ENCODE data around the gene LGALS9B.
"Not testable (repeated sequence)": the region's sequence is repeated elsewhere in the genome, so short reads cannot be mapped to it uniquely, and the experiment has no call there.

The LGALS9B gene

DNA sequence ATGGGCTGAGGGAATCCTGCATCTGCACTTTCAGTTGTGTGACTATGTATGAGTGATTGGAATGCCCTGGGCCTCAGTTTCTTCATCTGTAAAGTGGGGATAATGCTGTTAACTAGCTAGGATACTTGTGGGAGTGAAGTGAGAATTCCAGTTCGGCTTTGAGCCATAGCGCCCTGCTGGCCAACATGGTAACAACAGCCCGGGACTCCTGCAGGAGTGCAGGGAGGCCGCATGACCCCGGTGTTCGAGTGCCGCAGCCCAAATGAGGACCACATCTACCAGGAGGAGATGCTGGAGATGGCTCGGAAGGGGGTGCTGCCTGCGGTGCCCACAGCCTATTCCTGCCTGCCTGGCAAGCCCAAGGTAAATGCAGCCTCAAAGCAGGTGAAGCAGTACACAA is 23.7 kb downstream of the LGALS9B start:
- H3K27ac ChIP-seq; DNase-seq (ENCODE audit: low spot score); POLR2A ChIA-PET (ENCODE audit: low non-redundant PET); CTCF ChIA-PET: not testable (repeated sequence)

DNA sequence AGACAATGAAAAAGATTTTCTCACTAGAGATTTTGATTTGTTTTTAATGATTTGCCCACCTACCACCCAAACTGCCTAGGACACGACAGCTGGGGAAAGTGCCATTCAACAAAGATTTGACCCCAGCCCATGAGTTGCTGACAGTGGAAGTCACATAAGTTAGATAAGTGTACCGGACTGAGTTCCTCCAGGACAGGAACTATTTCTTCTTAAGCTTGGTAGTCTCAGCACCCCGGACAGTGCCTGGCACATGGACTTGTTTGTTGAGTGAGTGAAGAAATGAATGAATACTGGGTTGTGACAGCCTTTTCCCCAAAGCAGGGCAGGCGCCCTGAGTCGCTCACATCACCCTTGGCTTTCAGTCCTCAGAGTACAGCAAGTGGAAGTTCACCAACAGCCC is 26.7 kb downstream of the LGALS9B start:
- H3K27ac ChIP-seq; POLR2A ChIA-PET (ENCODE audit: low non-redundant PET); DNase-seq (ENCODE audit: low spot score); CTCF ChIA-PET: not testable (repeated sequence)

DNA sequence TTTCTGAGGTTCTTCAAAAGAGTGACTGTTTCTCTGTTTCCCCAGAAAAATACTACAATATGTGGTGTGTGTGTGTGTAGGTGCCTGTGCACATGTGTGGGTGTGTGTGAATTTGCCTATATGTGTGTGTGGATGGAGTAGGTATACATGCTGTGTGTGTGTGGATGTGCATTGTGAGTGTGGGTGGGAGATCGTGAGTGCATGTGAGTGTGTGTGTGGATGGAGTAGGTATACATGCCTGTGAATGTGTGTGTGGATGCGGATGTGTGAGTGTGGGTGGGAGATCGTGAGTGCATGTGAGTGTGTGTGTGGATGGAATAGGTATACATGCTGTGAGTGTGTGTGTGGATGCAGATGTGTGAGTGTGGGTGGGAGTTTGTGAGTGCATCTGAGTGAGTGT is 32.2 kb downstream of the LGALS9B start:
- H3K27ac ChIP-seq; POLR2A ChIA-PET (ENCODE audit: low non-redundant PET); CTCF ChIA-PET; DNase-seq (ENCODE audit: low spot score): not testable (repeated sequence)

DNA sequence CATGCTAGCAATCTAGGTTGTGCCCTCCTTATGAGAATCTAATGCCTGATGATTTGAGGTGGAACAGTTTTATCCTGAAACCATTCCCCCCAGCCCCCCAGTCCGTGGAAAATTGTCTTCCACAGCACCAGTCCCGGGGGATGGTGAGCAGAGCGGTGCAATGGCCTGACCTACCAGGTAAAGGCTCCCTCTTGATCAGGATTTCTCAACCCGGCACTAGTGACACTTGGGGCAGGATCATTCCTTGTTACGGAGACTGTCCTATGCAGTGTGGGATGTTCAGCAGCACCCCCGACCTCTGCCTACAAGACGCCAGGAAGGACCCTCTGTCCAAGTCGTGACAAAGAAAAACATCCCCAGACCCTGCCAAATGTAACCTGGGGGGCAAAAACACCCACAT is 34.0 kb downstream of the LGALS9B start:
- DNase-seq (ENCODE audit: low spot score); H3K27ac ChIP-seq; CTCF ChIA-PET; POLR2A ChIA-PET (ENCODE audit: low non-redundant PET): not testable (repeated sequence)

DNA sequence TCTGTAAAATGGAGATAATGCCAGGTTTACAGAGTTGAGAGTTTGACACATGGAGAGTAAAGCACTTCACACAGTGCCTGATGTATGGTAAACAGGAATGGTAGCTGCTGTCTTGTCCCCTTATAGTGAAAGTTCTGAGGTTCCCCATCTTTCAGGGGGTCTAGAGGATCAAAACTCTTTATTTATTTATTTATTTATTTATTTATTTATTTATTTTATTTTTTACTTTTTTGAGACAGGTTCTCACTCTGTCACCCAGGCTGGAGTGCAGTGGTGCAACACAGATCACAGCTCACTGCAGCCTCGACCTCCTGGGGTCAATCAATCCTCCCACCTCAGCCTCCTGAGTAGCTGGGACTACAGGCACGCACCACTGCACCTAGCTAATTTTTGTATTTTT is 40.1 kb downstream of the LGALS9B start:
- DNase-seq (ENCODE audit: low spot score); POLR2A ChIA-PET (ENCODE audit: low non-redundant PET); CTCF ChIA-PET; H3K27ac ChIP-seq: not testable (repeated sequence)

DNA sequence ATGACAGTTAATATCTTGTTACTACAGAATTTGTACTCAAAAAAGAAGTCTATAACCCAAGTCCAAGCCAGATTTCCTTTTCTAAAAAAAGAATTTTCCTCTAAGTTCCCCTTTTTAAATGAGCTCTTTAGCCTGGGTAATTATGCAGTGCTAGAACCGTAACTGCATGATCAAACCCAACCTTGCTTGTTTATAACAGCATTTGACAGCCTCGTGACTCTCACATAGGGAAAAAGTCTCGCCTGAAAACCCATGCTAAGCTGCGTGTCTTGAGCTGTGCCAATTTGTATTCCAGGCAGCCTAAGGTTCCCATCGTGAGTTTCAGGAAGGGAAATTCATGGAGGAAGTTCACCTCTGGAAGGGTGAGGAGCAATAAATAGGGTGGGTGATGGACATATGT is 44.5 kb downstream of the LGALS9B start:
- POLR2A ChIA-PET (ENCODE audit: low non-redundant PET); H3K27ac ChIP-seq; CTCF ChIA-PET; DNase-seq (ENCODE audit: low spot score): not testable (repeated sequence)

DNA sequence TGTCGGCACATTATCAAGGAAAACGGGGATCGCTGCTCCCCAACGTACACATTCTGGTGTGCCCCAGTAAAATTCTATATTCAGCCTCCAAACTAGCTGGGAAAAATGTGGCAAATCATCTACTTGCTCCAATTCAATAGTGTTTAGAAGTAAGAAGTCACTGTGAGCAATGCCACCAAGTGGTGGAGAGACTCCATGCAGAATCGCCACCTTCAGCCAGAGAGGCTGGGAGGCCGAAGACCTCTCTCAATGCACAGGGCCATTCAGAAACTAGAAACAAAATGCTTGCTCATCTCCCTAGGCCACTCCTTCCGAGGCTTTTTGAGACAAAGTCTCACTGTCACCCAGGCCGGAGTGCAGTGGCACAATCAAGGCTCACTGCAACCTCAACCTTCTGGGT is 48.5 kb downstream of the LGALS9B start:
- CTCF ChIA-PET; H3K27ac ChIP-seq; DNase-seq (ENCODE audit: low spot score); POLR2A ChIA-PET (ENCODE audit: low non-redundant PET): not testable (repeated sequence)

DNA sequence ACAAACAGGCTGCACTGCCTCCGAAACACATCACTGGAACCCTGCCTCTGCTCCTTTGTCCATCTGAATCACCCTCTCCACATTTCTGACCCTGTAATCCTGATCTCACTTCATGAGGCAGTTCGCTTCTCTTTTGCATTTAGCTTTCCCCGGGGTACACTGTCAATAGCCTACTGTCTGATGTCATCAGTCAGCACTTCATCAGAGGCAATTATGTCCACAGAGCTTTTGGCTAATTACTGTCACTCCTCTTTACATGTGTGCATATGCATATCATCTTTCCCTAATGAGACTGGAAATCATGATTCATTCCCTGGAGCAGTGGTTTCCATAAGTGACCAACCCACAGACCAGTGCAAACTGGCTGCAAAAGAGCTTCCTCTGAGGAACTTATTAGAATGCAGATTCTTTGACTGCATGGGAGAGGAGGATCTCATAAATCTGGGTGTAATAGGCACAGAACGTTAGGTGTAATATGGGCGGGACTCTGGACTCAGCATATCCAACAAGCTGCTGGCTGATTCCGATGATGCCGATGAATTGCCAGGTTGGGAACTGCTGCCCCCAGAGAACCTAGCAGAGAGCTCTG is 49.8 kb downstream of the LGALS9B start:
- CTCF ChIA-PET; H3K27ac ChIP-seq; POLR2A ChIA-PET (ENCODE audit: low non-redundant PET); DNase-seq (ENCODE audit: low spot score): not testable (repeated sequence)

DNA sequence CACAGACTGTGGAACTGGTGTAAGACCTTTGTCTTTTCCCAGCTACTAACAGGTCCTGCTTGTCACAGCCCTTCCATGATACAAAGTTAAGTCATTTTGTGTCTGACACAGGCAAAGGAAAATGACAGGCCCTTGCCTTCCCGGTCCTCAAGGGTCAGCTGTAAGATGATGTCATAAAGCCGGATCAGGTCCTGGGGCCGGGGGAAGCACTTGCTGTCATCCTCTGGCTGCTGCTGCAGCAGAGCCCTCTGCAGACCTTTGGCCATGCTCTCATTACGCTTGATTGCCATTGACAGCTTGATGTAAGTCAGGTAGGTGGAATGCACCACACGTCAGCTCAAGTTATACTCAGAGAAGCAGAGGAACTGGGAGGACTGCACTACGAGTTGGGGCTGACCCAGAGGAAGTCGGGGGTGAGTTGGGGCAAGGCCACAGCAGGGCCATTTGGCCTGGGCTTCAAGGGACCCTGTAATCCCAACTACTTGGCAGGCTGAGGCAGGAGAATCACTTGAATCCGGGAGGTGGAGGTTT is 50.9 kb downstream of the LGALS9B start:
- POLR2A ChIA-PET (ENCODE audit: low non-redundant PET); DNase-seq (ENCODE audit: low spot score); CTCF ChIA-PET; H3K27ac ChIP-seq: not testable (repeated sequence)

DNA sequence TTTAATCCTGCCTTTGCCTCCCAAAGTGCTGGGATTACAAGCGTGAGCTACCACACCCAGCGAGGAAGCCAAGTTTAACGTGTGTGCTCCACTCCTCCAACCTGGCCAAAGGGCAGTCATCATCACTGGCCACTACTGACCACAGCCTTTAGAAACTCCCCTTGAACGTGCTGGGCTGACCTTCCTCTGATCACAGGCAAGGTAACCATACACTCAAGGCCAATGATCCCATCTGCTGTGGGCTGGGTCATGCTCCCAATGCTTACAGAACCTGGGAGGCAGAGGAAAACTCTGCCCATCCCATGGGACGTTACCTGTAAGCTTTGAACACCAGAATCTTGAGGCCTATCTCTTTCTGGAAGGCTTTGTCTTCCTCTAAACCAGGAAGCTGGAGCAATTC is 51.9 kb downstream of the LGALS9B start:
- H3K27ac ChIP-seq; POLR2A ChIA-PET (ENCODE audit: low non-redundant PET); CTCF ChIA-PET; DNase-seq (ENCODE audit: low spot score): not testable (repeated sequence)

DNA sequence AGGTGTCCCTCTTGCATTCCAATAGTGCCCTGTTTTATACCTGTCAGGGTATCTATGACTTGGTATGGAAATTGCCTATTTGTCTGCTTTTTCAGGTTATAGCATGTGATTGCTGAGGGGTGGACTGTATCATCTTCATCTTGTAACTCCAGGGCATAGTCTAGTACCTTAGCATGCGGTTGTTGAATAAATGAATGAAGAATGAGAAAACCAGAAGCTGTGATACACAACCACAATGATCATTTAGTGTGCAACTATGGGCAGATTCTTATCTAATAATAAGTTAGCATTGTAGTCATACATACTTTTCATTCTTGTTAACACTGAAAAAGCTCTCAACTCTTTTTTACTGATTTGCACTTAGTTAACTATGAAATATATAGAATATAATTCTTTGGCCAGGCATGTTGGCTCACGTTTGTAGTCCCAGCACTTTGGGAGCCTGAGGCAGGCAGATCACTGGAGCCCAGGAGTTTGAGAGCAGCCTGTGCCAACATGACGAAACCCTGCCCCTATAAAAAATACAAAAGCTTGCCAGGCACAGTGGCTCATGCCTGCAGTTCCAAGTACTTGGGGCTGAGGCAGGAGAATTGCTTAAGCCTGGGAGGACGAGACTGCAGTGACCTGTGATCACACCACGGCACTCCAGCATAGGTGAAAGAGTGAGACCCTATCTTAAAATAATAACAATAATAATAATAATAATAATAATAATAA is 65.9 kb downstream of the LGALS9B start:
- DNase-seq (ENCODE audit: low spot score); H3K27ac ChIP-seq; POLR2A ChIA-PET (ENCODE audit: low non-redundant PET); CTCF ChIA-PET: not testable (repeated sequence)

DNA sequence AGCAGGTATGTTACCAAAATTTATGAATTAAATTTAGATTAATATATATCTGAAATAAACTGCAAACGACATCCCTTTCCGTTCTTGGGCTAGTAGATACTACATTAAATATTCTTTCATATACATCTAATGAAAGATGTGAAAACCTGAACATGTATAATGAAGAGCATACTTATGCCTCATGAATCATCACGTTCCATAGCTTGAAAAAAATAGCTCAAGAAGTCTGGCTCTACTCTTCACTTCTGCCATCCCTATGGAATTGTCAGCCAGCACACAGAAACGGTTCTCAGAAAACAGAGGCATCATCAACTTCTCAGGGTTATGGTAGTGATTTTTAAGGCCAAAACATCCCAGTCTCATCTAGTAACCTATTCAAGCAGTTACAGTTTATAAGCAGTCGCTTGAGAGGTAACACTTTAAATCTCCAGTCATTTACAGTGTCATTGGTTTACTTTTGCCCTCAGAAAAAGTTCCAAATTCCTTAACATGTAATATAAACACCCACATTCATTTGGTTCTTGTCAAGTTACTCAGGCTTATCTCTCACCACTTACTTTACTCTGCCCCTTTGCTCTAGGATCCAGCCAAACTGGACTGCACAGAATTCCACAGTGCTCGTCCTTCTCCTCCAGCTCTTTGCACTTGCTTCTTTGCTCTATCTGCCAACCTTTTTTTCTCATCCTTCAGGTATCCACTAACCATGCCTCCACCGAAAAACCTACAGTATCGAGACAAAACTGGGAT is 66.6 kb downstream of the LGALS9B start:
- DNase-seq (ENCODE audit: low spot score); POLR2A ChIA-PET (ENCODE audit: low non-redundant PET); H3K27ac ChIP-seq; CTCF ChIA-PET: not testable (repeated sequence)

Measured in RWPE1 (cell line).